GM23338 (cell line): ENCODE measurements around the gene CUX1.
"Not testable (repeated sequence)": the region's sequence is repeated elsewhere in the genome, so short reads cannot be mapped to it uniquely, and the experiment has no call there.

Source experiments
- CREB1 ChIP-seq: fragments of 250-450 bp; sonication (Bioruptor Pico); IDR thresholded peaks from 2 replicates; pipeline ENCODE4 v1.5.0; 2020; ENCODE audit warnings: low read depth, mild to moderate bottlenecking, moderate library complexity
- ETS1 ChIP-seq: IDR thresholded peaks from 2 replicates; pipeline ENCODE4 v1.6.1; 2016; ENCODE audit warnings: antibody characterized with exemption
- EZH2 ChIP-seq: fragments of 200-600 bp; sonication (generic); IDR thresholded peaks from one replicate; pipeline ENCODE4 v1.8.0; 2017; ENCODE audit warnings: antibody characterized with exemption, mild to moderate bottlenecking, low read depth; ENCODE audit not compliant: unreplicated experiment
- EZH2phosphoT487 ChIP-seq: fragments of 200-600 bp; sonication (generic); IDR thresholded peaks from one replicate; pipeline ENCODE4 v1.8.1; 2018; ENCODE audit warnings: antibody characterized with exemption; ENCODE audit not compliant: unreplicated experiment
- JUNB ChIP-seq: IDR thresholded peaks from one replicate; pipeline ENCODE4 v1.6.1; 2016; ENCODE audit warnings: antibody characterized with exemption; ENCODE audit not compliant: unreplicated experiment
- NANOG ChIP-seq: IDR thresholded peaks from 2 replicates; pipeline ENCODE4 v1.6.1; 2016; ENCODE audit warnings: antibody characterized with exemption, borderline replicate concordance
- POLR2AphosphoS5 ChIP-seq: IDR thresholded peaks from 2 replicates; pipeline ENCODE4 v1.6.1; 2016; ENCODE audit warnings: antibody characterized with exemption, low read depth
- REST ChIP-seq: IDR thresholded peaks from one replicate; pipeline ENCODE4 v1.6.1; 2018; ENCODE audit warnings: antibody characterized with exemption; ENCODE audit not compliant: unreplicated experiment
- STAT1 ChIP-seq: IDR thresholded peaks from one replicate; pipeline ENCODE4 v1.6.1; 2016; ENCODE audit warnings: antibody characterized with exemption; ENCODE audit not compliant: unreplicated experiment
- ZNF114 ChIP-seq: fragments of 250-450 bp; sonication (Bioruptor Pico); IDR thresholded peaks from 2 replicates; pipeline ENCODE4 v1.5.0; 2020; ENCODE audit warnings: mild to moderate bottlenecking, moderate library complexity
- ZNF331 ChIP-seq: fragments of 250-450 bp; sonication (Bioruptor Pico); IDR thresholded peaks from 2 replicates; pipeline ENCODE4 v1.5.0; 2020; ENCODE audit warnings: low read depth, mild to moderate bottlenecking, moderate library complexity
- ZNF462 ChIP-seq: fragments of 250-450 bp; sonication (Bioruptor Pico); IDR thresholded peaks from 2 replicates; pipeline ENCODE4 v1.5.0; 2020; ENCODE audit warnings: mild to moderate bottlenecking, moderate library complexity
- TF ChIP-seq, protein P1 (sequence below), 2 experiments: fragments of 200-600 bp in 1 of 2; sonication (generic) in 1 of 2; conservative IDR thresholded peaks; 2 replicates each; pipeline versions ENCODE4 v1.5.1 to v1.6.1; 2016 to 2017; ENCODE audit warnings: antibody characterized with exemption in 2 of 2, low read depth in 2 of 2, mild to moderate bottlenecking in 2 of 2, moderate library complexity in 1 of 2

DNA sequence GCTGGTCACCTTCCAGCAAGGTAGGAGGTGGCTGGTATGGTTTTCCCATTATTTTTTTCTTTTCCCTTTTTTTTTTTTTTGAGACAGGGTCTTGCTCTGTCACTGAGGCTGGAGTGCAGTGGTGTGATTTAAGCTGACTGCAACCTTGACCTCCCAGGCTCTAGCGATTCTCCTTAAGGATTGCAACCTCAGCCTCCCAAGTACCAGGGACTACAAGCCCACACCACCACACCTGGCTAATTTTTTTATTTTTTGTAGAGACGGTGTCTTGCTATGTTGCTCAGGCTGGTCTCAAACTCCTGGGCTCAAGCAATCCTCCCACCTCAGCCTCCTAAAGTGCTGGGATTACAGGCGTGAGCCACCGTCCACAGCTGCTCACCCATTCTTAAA, 24.7 kb upstream of the CUX1 start:
- TF ChIP-seq, protein P1, sequence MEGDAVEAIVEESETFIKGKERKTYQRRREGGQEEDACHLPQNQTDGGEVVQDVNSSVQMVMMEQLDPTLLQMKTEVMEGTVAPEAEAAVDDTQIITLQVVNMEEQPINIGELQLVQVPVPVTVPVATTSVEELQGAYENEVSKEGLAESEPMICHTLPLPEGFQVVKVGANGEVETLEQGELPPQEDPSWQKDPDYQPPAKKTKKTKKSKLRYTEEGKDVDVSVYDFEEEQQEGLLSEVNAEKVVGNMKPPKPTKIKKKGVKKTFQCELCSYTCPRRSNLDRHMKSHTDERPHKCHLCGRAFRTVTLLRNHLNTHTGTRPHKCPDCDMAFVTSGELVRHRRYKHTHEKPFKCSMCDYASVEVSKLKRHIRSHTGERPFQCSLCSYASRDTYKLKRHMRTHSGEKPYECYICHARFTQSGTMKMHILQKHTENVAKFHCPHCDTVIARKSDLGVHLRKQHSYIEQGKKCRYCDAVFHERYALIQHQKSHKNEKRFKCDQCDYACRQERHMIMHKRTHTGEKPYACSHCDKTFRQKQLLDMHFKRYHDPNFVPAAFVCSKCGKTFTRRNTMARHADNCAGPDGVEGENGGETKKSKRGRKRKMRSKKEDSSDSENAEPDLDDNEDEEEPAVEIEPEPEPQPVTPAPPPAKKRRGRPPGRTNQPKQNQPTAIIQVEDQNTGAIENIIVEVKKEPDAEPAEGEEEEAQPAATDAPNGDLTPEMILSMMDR (conservative IDR thresholded peaks at IDR 0.05; ENCODE audit: low read depth in 2 of 2): not testable (repeated sequence)
- TF ChIP-seq JUNB; REST; POLR2AphosphoS5; ZNF114 (CRISPR knock-in tag); CREB1 (CRISPR knock-in tag); EZH2; NANOG; ZNF331 (CRISPR knock-in tag); EZH2phosphoT487; ETS1; ZNF462 (CRISPR knock-in tag); STAT1: not testable (repeated sequence)
